Breast epithelium (tissue), 3 donors: ENCODE results near the gene KCNQ1OT1.

ENCODE experiments used
- CTCF ChIP-seq, 3 donors: fragments of 450-650 bp; IDR thresholded peaks; one replicate each; pipeline ENCODE4 v1.5.1; 2016 to 2017; ENCODE audit warnings: antibody characterized with exemption in 3 of 3, mild to moderate bottlenecking in 3 of 3, moderate library complexity in 3 of 3
- POLR2A ChIP-seq: fragments of 450-650 bp; IDR thresholded peaks from one replicate; pipeline ENCODE4 v1.6.1; 2016; ENCODE audit warnings: antibody characterized with exemption, mild to moderate bottlenecking, moderate library complexity
- POLR2AphosphoS5 ChIP-seq, 3 donors: sonication (generic); formaldehyde crosslinking; IDR thresholded peaks; one replicate each; pipeline ENCODE4 v1.6.1; 2017; ENCODE audit warnings: antibody characterized with exemption in 3 of 3

- TF ChIP-seq CTCF (IDR thresholded peaks at IDR 0.05) (no peak), POLR2A (no peak), POLR2AphosphoS5 (IDR thresholded peaks at IDR 0.05) (no peak)
These were observed 3.3 kb downstream of the KCNQ1OT1 start for GRCh38 chr11:2696455-2696854.
